Thymus (tissue), 11 donors: ENCODE results near the gene SLC9A2. TPM values are rescaled to one million over a fixed set of nuclear protein-coding genes. Genes with fewer than 3 reads are reported as not detected.

Source experiments
- DNase-seq, 9 donors: peaks; one replicate each; pipeline ENCODE4 v3.0.0-alpha.2; 2013; ENCODE audit warnings: low spot score in 9 of 9, low read depth in 6 of 9, missing footprints in 1 of 9
- H3K27ac ChIP-seq, 2 donors: one replicate each; pipeline ENCODE4 v1.5.1; 2013; ENCODE audit warnings: control low read depth in 1 of 2, low read depth in 1 of 2, low read length in 1 of 2, mild to moderate bottlenecking in 1 of 2, moderate library complexity in 1 of 2
- H3K27me3 ChIP-seq, 2 donors: one replicate each; pipeline ENCODE4 v1.5.1; 2013; ENCODE audit warnings: low read length in 1 of 2; ENCODE audit not compliant: control insufficient read depth in 2 of 2, insufficient read depth in 1 of 2
- H3K36me3 ChIP-seq, 2 donors: one replicate each; pipeline ENCODE4 v1.5.1; 2013; ENCODE audit warnings: low read length in 1 of 2, mild to moderate bottlenecking in 1 of 2, moderate library complexity in 1 of 2; ENCODE audit not compliant: control insufficient read depth in 2 of 2, insufficient read depth in 2 of 2
- H3K4me1 ChIP-seq, 2 donors: one replicate each; pipeline ENCODE4 v1.5.1; 2013; ENCODE audit warnings: low read length in 2 of 2; ENCODE audit not compliant: control insufficient read depth in 2 of 2, insufficient read depth in 2 of 2
- H3K4me3 ChIP-seq, 2 donors: one replicate each; pipeline ENCODE4 v1.5.1; 2013; ENCODE audit warnings: low read length in 2 of 2, control low read depth in 1 of 2, mild to moderate bottlenecking in 1 of 2
- H3K9me3 ChIP-seq, 2 donors: one replicate each; pipeline ENCODE4 v1.5.1; 2013; ENCODE audit warnings: low read length in 1 of 2, mild to moderate bottlenecking in 1 of 2; ENCODE audit not compliant: control insufficient read depth in 2 of 2, insufficient read depth in 1 of 2
- WGBS: extraction: QIAGEN DNeasy Blood & Tissue Kit; methylation state at CpG from one replicate; pipeline ENCODE4 v1.1.7; 2013; 5-methylcytosine and 5-hydroxymethylcytosine counted together
- polyA plus RNA-seq: library from polyadenylated mRNA; stranded (reverse); fragments of 200-250 nt; gene quantifications from one replicate; pipeline ENCODE4 v1.2.3, GENCODE V29; 2013
- total RNA-seq: library from RNA; stranded (reverse); fragments of 120-200 nt; gene quantifications from one replicate; pipeline ENCODE4 v1.2.4, GENCODE V29; 2013
- donor health status: healthy.

The SLC9A2 gene
- total and polyA plus RNA-seq, 2 donors: 0.66 to 0.75 TPM

DNA sequence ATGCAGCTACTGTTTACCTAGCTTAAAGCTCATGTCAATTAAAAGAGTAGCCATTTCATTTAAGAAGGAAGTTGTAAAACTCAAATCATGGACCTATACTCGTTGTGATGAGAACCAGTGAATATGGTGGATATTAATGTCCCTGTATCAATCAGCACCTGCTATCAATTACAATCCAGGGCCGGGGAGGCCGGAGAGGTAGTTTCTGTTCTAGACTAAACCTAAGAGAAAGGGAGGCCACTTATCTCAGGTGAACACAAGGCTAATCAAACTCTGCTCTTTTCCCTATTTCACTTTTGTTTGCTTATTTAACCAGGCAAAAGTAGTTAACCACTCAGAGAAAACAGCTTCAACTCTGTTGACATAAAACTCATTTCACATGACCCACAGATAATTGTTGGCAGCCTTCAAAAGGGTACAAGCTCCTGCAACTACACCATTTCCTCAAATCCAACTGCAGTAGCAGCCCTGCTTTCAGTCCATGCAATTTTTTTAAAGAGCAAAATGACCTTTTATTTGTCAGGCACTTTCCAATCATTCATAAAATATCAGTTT is 27.8 kb upstream of the SLC9A2 start:
- Histone ChIP-seq H3K36me3 (no peaks in the 10 kb centered on the region), H3K4me1 (no peaks in the 10 kb centered on the region), H3K27ac (no peak overlapping the region), H3K9me3 (no peaks in the 10 kb centered on the region), H3K27me3 (no peaks in the 10 kb centered on the region), H3K4me3 (no peak overlapping the region)
- DNase-seq: no peak
- 89% methylated on average over 3 of the region's 3 CpGs for WGBS

DNA sequence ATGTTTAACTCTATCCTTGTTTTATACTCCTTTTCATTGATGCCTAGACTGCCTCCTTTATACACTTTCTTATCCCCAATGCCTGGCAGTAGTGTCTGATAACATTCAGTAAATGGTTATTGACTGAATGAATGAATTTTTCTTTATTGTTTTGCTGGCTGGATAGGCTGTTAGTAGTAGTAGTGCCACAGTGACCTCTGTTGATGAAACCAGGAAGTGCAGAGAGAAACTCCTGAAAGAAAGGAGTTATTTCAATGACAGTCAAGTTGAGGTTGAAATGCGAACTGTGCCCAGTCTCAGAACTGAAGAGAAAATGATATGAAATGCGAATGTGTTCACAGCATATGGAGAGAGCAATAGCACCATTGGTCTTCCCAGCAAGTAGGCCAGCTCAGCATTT is 26.8 kb upstream of the SLC9A2 start:
- no peak overlapping the region for H3K4me3 ChIP-seq
- H3K27me3 ChIP-seq: no peaks in the 10 kb centered on the region
- no peaks in the 10 kb centered on the region for H3K9me3 ChIP-seq
- DNase-seq: no peak
- H3K36me3 ChIP-seq: no peaks in the 10 kb centered on the region
- 100% methylated on average over 2 of the region's 2 CpGs for WGBS
- no peaks in the 10 kb centered on the region for H3K4me1 ChIP-seq
- H3K27ac ChIP-seq: no peak overlapping the region

DNA sequence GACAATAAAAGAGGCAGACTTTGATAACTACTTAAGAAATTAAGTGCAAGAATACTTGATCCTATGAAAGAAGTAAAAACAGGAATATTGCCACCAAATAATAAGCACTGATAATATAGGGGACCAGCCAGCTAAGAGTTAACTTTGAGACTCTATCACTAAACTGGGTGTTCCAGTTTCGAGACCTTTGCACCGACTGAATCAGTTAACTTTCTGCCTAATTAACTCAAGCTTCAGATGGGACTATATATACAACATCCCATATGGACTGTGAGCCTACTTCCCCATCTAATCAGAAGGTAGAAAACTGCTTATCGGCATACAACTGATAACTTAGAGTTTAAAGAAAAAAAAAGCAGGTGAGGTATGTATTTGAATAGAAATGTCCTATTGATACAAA is 25.8 kb upstream of the SLC9A2 start:
- H3K27ac ChIP-seq: no peak overlapping the region
- no peak overlapping the region for H3K4me3 ChIP-seq
- no peaks in the 10 kb centered on the region for H3K9me3 ChIP-seq
- H3K27me3 ChIP-seq: no peaks in the 10 kb centered on the region
- H3K36me3 ChIP-seq: no peaks in the 10 kb centered on the region
- DNase-seq: no peak
- WGBS: 86% methylated on average over 3 of the region's 3 CpGs
- no peaks in the 10 kb centered on the region for H3K4me1 ChIP-seq

DNA sequence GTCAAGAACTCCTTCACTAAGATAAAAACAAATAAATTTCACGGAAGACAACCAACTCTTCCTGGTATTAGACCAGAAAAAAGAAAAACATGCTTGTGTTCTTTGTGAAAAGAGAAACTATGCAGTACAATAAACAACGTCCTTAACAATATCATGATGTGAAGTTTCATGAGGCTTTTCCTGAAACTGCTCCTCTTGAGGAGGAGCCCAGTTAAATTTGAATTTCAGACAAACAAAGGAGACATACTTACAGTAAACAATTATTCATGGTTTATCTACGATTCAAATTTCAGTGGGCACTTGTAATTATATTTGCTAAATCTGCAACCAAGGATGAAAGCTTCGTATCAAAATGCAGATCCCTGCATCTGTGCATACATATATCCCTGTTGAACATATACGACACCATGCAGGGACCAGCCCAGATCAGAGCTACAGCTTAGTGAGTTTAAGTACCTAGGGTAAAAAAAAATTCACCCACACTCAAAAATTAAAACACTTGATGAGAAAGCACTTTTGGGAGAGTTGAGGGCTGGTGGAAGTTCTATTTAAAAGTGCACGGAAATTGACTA is 24.8 kb upstream of the SLC9A2 start:
- no peaks in the 10 kb centered on the region for H3K9me3 ChIP-seq
- H3K27me3 ChIP-seq: no peaks in the 10 kb centered on the region
- whole genome bisulfite sequencing: 94% methylated on average over 6 of the region's 6 CpGs
- H3K27ac ChIP-seq: no peak overlapping the region
- DNase-seq: no peak
- no peaks in the 10 kb centered on the region for H3K4me1 ChIP-seq
- no peaks in the 10 kb centered on the region for H3K36me3 ChIP-seq
- no peak overlapping the region for H3K4me3 ChIP-seq

DNA sequence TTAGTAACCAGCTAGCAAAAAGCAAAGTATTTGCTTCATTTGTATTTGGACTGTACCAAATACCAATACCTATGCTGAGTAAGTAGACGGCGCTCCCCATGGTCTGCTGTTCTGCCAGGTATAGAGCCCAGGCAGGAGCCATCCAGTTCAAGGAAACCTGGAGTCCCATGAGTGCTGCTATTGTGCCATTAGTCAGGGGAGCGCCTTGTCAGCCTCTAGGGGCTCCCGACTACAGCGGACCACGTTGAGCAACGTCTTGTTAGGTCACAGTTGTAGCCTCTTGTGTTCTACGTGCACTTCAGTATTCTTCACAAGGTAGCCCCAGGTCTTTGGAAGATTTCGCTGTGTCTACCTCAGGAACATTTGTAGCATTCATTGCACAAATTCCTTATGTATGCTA is 21.6 kb upstream of the SLC9A2 start:
- Histone ChIP-seq H3K36me3 (no peaks in the 10 kb centered on the region), H3K27me3 (no peaks in the 10 kb centered on the region), H3K9me3 (no peaks in the 10 kb centered on the region), H3K4me3 (no peak overlapping the region), H3K4me1 (no peaks in the 10 kb centered on the region), H3K27ac (no peak overlapping the region)
- 83% methylated on average over 9 of the region's 9 CpGs for WGBS
- DNase-seq: no peak

DNA sequence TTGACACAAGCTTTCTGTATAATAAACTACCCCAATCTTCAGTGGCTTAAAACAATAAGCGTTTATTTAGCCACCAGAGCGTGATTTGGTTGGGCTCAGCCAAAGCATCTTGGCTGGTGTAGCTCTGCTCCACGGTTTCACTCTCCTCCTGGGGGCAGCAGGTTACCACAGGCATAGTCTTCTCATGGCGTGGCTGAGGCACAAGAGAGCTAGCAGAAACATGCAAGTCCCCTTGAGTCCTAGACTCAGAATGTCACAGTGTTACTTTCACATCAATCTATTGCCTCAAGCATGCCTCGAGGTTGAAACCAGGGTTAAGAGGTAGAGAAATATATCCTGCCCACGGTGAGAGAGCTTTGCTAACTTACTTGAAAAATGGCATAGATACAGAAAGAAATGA is 19.9 kb upstream of the SLC9A2 start:
- 79% methylated on average over 6 of the region's 6 CpGs for WGBS

DNA sequence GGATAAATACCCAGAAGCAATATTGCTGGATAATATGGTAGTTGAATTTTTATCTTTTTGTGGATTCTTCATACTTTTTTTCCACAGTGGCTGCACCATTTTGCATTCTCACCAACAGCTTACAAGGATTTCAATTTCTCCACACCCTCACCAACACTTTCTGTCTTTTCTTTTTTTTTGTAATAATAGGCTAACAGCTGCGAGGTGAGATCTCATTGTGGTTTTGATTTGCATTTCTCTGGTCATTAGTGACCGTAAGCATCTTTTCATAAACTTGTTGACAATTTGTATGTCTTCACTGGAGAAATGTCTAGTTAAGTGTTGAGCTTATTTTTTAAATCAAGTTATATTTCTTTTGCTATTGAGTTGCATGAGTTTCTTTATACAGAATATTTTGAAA is 17.6 kb upstream of the SLC9A2 start:
- Histone ChIP-seq H3K36me3 (no peaks in the 10 kb centered on the region), H3K27ac (no peak overlapping the region), H3K4me3 (no peak overlapping the region), H3K4me1 (peaks cover 4 to 7% of the 10 kb centered on the region in 2 donors), H3K27me3 (no peaks in the 10 kb centered on the region), H3K9me3 (no peaks in the 10 kb centered on the region)
- WGBS: 94% methylated on average over 2 of the region's 2 CpGs
- no peak for DNase-seq

More for the DNA sequence above, 19.9 kb upstream of the SLC9A2 start:
- no peaks in the 10 kb centered on the region for H3K9me3 ChIP-seq
- H3K27ac ChIP-seq: no peak overlapping the region
- no peak for DNase-seq
- no peaks in the 10 kb centered on the region for H3K36me3 ChIP-seq
- H3K4me3 ChIP-seq: no peak overlapping the region
- H3K27me3 ChIP-seq: no peaks in the 10 kb centered on the region
- no peaks in the 10 kb centered on the region for H3K4me1 ChIP-seq

DNA sequence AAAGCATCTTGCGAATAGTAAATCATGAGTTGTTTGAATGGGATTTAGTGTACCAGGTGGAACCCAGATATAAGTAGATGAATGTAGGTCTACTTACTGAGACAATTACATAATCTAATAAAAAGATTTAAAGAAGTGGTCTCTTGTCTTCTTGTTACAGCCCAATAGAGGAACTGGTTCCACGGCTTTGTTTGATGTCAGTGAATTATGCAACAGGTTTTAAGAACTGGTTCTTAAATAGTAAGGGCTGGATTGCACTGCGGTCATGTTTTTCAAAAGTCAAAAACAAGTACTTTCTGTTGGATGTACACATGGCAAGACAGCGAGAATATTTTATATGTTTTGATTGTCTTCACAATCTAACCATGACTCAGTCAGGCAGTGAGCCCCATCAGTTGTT is 15.4 kb upstream of the SLC9A2 start:
- no peaks in the 10 kb centered on the region for H3K9me3 ChIP-seq
- no peak overlapping the region for H3K4me3 ChIP-seq
- no peak for DNase-seq
- H3K36me3 ChIP-seq: no peaks in the 10 kb centered on the region
- 77% methylated on average over 4 of the region's 4 CpGs for WGBS
- no peak overlapping the region for H3K27ac ChIP-seq
- no peaks in the 10 kb centered on the region for H3K27me3 ChIP-seq
- peaks cover 4 to 7% of the 10 kb centered on the region in 2 donors for H3K4me1 ChIP-seq

DNA sequence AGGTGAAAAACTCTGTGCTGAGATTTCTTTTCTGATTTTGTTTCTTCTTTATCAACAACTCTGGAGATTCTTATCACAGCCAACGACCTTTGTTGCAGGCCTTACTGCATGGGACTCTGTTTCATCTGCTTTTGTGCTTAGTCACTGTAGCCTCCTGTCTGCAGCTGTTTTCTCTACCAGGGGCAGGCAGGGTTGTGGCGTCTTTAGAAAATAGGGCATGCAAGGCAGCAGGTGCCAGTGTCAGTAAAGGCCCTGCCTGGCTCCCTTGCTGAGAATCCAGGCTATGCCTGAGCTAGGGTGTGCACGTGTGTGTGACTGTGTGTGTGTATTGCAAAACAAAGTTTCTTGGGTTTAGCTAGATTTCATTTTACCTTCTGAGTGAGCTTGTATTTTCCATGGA is 14.6 kb upstream of the SLC9A2 start:
- 4% methylated on average over 3 of the region's 3 CpGs for WGBS
- Histone ChIP-seq H3K27me3 (no peaks in the 10 kb centered on the region), H3K27ac (peak overlapping the region in 1 of 2 donors; percentile 55), H3K36me3 (no peaks in the 10 kb centered on the region), H3K4me1 (peaks cover 4 to 7% of the 10 kb centered on the region in 2 donors), H3K9me3 (no peaks in the 10 kb centered on the region), H3K4me3 (no peak overlapping the region)
- peak; percentile 54 to 94 (median 84) for DNase-seq
